HS-27A (cell line): ENCODE data around the gene MRE11.
"Not testable (repeated sequence)": the region's sequence is repeated elsewhere in the genome, so short reads cannot be mapped to it uniquely, and the experiment has no call there.

Source experiments
- DNase-seq: peaks from one replicate; pipeline ENCODE4 v3.0.0-alpha.2; 2012; ENCODE audit warnings: low read depth, missing footprints

The MRE11 gene

GRCh38 chr11:94506513-94506912 lies 12.9 kb upstream of the MRE11 start:
- DNase-seq = not testable (repeated sequence)

GRCh38 chr11:94504689-94505293 lies 11.1 kb upstream of the MRE11 start:
- peak; percentile 35 for DNase-seq

GRCh38 chr11:94501522-94501921 lies 7.9 kb upstream of the MRE11 start:
- DNase-seq = no peak

- no peak for DNase-seq
Measured at GRCh38 chr11:94500181-94500580, 6.5 kb upstream of the MRE11 start.

GRCh38 chr11:94494126-94494680 lies 559 bp upstream of the MRE11 start:
- no peak for DNase-seq

GRCh38 chr11:94486068-94486467 lies 7.6 kb downstream of the MRE11 start:
- no peak for DNase-seq

GRCh38 chr11:94481342-94481741 lies 12.3 kb downstream of the MRE11 start:
- no peak for DNase-seq

- no peak for DNase-seq
Measured at GRCh38 chr11:94477624-94478023, 16.0 kb downstream of the MRE11 start.

GRCh38 chr11:94472916-94473799 lies 20.5 kb downstream of the MRE11 start:
- DNase-seq = no peak

GRCh38 chr11:94469416-94469815 lies 24.2 kb downstream of the MRE11 start:
- no peak for DNase-seq

GRCh38 chr11:94459576-94459975 lies 34.1 kb downstream of the MRE11 start:
- no peak for DNase-seq

- no peak for DNase-seq
Measured at GRCh38 chr11:94457118-94458029, 36.3 kb downstream of the MRE11 start.

GRCh38 chr11:94455861-94456260 lies 37.8 kb downstream of the MRE11 start:
- no peak for DNase-seq

GRCh38 chr11:94454301-94454700 lies 39.3 kb downstream of the MRE11 start:
- no peak for DNase-seq

- no peak for DNase-seq
Measured at GRCh38 chr11:94452988-94453387, 40.7 kb downstream of the MRE11 start.

GRCh38 chr11:94450048-94450447 lies 43.6 kb downstream of the MRE11 start:
- no peak for DNase-seq

GRCh38 chr11:94449437-94449836 lies 44.2 kb downstream of the MRE11 start:
- DNase-seq = no peak

- DNase-seq = no peak
Measured at GRCh38 chr11:94449029-94449428, 44.6 kb downstream of the MRE11 start.

- DNase-seq = no peak
Measured at GRCh38 chr11:94447149-94447548, 46.5 kb downstream of the MRE11 start.

- DNase-seq = no peak
Measured at GRCh38 chr11:94445641-94446040, 48.0 kb downstream of the MRE11 start.

GRCh38 chr11:94433049-94433448 lies 60.6 kb downstream of the MRE11 start:
- no peak for DNase-seq

GRCh38 chr11:94424662-94425061 lies 69.0 kb downstream of the MRE11 start:
- no peak for DNase-seq
